Frontal cortex (tissue), 4 donors: ENCODE measurements around the gene TBC1D22A. TPM values are rescaled to one million over a fixed set of nuclear protein-coding genes. Genes with fewer than 3 reads are reported as not detected.
"Not testable (repeated sequence)": the region's sequence is repeated elsewhere in the genome, so short reads cannot be mapped to it uniquely, and the experiment has no call there.

ENCODE experiments used
- DNase-seq, 2 donors: peaks; one replicate each; pipeline ENCODE4 v3.0.0; 2012; ENCODE audit warnings: low spot score in 2 of 2
- FAIRE-seq: peaks from 2 replicates; lab custom pipeline; 2012; peaks lifted over from hg19 to GRCh38; lab: Jason Lieb, UNC
- total RNA-seq: library from RNA; depleted of rRNA; stranded (reverse); fragments of >200 nt; gene quantifications from one replicate; pipeline ENCODE4 v1.2.3, GENCODE V29; 2014
- donor health status: control.
- donor health status: control.
- donor health status: control.

Gene TBC1D22A
- total RNA-seq, 1 donor from 2014 or later = 5.3 TPM

- FAIRE-seq = no peak
- no peak for DNase-seq
Observed at GRCh38 chr22:47125603-47126002, 363.2 kb downstream of the TBC1D22A start.

GRCh38 chr22:47126344-47126811 is 363.9 kb downstream of the TBC1D22A start:
- no peak for FAIRE-seq
- no peak for DNase-seq

GRCh38 chr22:47127441-47127871 is 365.0 kb downstream of the TBC1D22A start:
- DNase-seq (no peak), FAIRE-seq (no peak)

GRCh38 chr22:47128216-47128615 is 365.8 kb downstream of the TBC1D22A start:
- FAIRE-seq (no peak), DNase-seq (no peak)

DNA sequence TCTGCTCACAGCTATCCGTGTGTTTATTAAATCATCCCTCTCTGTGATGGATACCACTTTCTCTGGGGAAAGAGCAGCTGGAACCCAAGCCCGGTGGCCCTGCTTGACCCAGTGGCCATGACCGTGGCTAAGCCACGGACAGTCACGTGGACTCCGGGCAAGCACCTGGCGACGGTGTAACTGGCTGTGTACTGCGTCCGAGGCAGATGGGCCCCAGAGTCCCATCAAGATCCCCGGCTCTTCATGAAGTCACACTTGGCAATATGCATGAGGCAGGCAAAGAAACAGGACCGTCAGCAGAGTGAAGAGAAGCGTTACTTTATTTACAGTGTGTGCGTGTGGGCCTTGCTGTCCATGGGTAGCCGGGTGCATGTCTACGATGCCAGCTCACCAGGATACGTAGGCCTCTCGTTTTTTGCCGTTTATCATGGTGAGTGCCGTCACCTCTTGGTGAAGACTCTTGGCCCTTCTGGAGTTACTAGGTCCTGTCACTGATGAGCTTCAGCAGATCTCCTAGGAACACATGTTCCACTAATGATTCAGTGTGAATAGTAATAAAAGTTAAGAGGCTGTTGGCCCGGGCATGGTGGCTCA is 366.3 kb downstream of the TBC1D22A start:
- no peak for FAIRE-seq

DNA sequence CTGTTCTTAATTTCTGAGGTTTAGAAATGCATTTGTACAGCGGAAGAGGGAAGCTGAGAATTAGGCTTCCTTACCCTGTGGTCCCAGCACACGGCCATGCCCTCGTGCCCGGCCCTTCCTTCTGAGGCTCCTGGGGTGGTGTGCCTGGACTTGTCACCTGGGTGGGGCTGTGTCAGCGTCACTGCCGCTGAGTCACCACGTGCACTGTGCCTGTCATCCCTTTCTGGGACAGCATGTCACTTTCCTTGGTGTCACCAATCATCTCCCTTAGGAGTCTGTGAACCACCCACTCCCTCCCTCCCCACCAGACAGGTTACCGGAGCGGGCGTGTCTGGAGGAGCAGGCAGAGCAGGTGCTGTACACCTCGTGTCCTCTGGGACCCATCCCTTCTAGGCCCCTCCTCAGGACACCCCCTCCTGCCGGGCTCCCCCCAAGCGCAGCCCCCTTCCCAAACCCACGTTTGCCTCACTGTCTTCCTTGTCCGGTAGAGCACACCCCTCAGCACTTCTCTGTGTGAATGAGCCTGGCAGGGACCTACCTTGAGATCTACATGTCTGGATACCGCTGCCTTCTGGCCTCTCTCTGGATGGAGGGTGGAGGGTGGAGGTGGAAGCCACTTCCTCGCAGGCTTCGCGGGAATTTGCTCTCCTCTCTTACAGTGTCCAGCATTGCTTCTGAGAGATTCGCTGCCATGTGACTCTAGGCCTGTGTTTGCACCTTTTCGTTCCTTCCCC is 367.6 kb downstream of the TBC1D22A start:
- no peak for DNase-seq
- no peak for FAIRE-seq

More for the DNA sequence above, 366.3 kb downstream of the TBC1D22A start:
- no peak for DNase-seq

GRCh38 chr22:47130883-47131631 is 368.6 kb downstream of the TBC1D22A start:
- FAIRE-seq = no peak
- DNase-seq = no peak

DNA sequence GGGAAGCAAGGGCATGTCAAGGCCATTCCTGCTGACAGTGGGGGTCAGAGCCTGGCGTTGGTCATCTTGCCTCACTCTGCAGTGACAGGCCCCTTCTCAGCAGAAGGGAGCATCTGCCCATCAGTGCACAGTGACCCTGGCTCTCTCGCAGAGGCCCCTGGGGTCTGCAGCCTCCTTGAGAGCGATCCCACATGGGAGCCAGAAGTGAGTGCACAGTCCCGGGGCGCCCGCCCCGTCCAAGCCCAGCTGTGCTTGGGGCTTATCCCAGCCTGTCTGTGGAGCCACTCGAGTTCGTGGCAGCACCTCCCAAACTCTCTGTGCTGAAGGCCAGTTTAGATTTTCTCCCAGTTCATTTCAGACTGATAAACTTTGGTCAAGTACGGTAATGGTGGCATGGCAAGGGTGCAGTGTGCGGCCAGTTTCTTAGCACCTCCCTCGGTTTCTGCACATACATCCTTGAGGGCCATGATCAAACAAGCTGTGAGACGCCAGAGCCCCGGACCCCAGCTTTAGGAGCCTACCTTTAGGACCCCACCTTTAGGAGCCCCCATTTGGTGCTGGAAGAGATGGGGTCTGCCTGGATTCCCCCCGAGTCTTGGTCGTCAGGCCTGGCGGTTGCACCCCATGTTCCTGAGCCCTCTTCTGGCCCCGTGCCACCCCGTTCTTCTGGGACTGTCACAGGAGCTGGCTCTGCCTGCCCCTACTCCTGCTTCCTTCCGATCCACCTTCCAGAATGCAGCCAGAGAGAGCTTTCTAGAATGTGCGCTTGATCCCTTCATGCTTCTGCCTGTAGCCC is 369.4 kb downstream of the TBC1D22A start:
- DNase-seq (no peak), FAIRE-seq (no peak)

- DNase-seq (no peak), FAIRE-seq (no peak)
Observed at GRCh38 chr22:47132428-47132825, 370.0 kb downstream of the TBC1D22A start.

DNA sequence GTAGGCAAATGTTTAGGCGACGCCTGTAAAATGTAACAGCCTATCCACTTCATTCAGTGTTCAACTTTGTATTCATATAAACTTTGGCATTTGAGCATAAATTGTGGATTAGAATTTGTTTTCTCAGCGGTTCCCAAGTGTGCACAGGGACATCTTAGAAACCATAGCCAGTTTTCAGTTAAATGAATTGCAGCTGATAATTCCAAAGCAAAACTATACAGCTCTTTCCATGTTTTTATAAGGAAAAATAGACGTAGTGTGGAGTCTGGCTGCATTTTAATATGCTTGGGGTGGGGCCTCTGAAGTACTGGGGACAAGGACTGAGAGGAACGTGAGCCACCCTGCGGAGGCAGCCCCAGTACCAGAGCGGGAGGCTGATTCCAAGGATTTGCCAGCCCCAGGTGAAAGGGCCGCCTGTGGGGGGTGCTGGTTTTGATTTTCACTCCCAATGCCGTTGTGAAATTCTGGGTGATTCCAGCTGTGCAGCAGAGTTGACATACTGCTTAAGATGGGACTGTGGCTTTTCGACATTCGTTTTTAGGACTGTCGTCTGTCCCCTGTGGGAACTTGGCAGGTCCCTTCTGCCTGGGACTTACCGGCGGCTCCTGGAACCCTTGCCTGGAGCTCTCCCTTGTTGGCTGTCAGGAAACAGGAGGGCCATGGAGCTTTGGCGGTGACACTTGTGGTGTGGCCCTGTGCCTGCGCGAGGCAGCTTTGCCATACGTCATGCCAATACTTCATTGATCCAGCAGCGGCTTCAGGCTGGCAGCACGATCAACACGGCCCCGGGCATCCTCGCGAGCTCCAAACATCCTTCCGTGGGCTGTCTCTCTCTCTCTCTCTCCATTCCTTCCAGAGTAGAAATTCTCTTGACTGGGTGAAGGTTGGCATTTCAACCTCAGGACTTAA is 370.9 kb downstream of the TBC1D22A start:
- no peak for DNase-seq
- no peak for FAIRE-seq

- DNase-seq (no peak), FAIRE-seq (no peak)
Observed at GRCh38 chr22:47134222-47134621, 371.8 kb downstream of the TBC1D22A start.

GRCh38 chr22:47135338-47135737 is 372.9 kb downstream of the TBC1D22A start:
- DNase-seq = no peak
- no peak for FAIRE-seq

DNA sequence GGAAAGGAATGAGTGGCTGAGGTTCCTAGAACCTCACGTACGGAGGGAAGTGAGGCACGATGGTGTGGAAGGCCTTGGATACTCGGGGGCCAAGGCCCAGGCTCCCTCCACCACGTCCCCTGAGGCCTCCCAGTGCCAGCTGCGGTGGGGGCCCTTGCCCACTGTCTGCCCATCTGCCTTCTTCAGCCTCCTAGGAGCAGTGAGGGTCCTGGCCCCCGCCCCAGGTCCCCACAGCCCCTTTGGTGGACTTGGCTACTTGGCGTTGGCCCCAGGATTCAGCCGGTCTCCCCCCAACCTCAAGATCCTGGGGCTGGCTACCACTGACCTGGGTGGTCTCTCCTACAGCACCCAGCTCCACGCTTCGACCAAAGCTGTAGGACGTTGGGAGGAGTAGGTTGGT is 373.6 kb downstream of the TBC1D22A start:
- FAIRE-seq = no peak
- DNase-seq = no peak

- DNase-seq (no peak), FAIRE-seq (no peak)
Observed at GRCh38 chr22:47136671-47137070, 374.2 kb downstream of the TBC1D22A start.

- FAIRE-seq = no peak
Observed at GRCh38 chr22:47139013-47139789, 376.8 kb downstream of the TBC1D22A start.

GRCh38 chr22:47139790-47140119 is 377.3 kb downstream of the TBC1D22A start:
- DNase-seq = no peak

More at GRCh38 chr22:47139013-47139789, 376.8 kb downstream of the TBC1D22A start:
- DNase-seq = no peak

GRCh38 chr22:47140975-47141374 is 378.5 kb downstream of the TBC1D22A start:
- not testable (repeated sequence) for FAIRE-seq, DNase-seq

More at GRCh38 chr22:47139790-47140119, 377.3 kb downstream of the TBC1D22A start:
- no peak for FAIRE-seq

DNA sequence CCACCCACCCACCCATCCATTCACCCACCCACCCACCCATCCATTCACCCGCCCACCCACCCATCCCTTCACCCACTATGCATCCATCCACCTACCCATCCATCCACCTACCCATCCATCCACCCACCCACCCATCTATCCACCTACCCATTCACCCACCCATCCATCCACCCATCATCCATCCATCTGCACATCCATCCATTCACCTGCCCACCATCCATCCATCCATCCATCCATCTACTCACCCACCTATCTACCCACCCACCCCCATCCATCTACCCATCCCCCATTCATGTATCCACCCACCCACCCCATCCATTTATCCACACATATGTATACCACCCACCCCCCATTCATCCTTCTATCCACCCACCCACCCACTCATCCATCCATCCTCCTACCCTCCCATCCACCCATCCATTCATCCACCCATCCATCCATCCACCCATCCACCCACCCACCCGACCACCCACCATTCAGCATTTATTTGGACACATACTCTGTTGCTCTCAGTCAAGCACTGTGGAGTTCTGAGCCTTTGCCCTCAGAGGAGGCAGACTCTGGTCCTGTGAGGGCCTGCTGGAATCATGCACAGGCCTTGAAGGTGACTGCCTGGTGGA is 380.1 kb downstream of the TBC1D22A start:
- DNase-seq = no peak
- FAIRE-seq = no peak
